ENCODE measurements around the gene FNDC10. TPM values are rescaled to one million over a fixed set of nuclear protein-coding genes. Genes with fewer than 3 reads are reported as not detected.

FNDC10 gene
- total and polyA plus RNA-seq, 10 of the 15 experiments (the other 5 are each of a cell fraction or from before 2014, with no cell fraction given): 0.05 to 1.3 (median 0.25) TPM; not detected in 4

- TF ChIP-seq SPI1 (IDR thresholded peaks at IDR 0.05; ENCODE audit: borderline replicate concordance, insufficient read depth, low read depth, low read length) (no peak), ESRRA (IDR thresholded peaks at IDR 0.05; ENCODE audit: low read length) (no peak)
These were observed 1.1 kb upstream of the FNDC10 start (continued) for GRCh38 chr1:1600861-1601563.

- Histone ChIP-seq H3K27ac (ENCODE audit: control insufficient read depth, insufficient read depth) (no peak overlapping the region), H3K4me1 (ENCODE audit: control insufficient read depth, insufficient read depth, low read length) (peaks cover 40% of the 10 kb centered on the region), H3K79me2 (ENCODE audit: control insufficient read depth, insufficient read depth, low read length) (no peaks in the 10 kb centered on the region), H3K27me3 (replicated peaks in 1 of 2; ENCODE audit: control insufficient read depth in 2 of 2, insufficient read depth in 2 of 2, low read length in 1 of 2) (peaks cover 0 to 2% of the 10 kb centered on the region in 2 experiments; a peak in 2 of 4 replicates), H3K4me3 (no peak overlapping the region), H3K9ac (ENCODE audit: control insufficient read depth, insufficient read depth, low read length) (no peak overlapping the region), H3K4me2 (ENCODE audit: control insufficient read depth, insufficient read depth) (peak overlapping the region; percentile 25; the same call in 1 of the 2 replicates), H2AFZ (ENCODE audit: control insufficient read depth, low read depth, low read length) (peak overlapping the region; percentile 12; the same call in 1 of the 2 replicates), H4K20me1 (ENCODE audit: control insufficient read depth, insufficient read depth) (no peaks in the 10 kb centered on the region), H3K36me3 (ENCODE audit: control insufficient read depth in 2 of 2, insufficient read depth in 2 of 2, low read length in 1 of 2) (no peaks in the 10 kb centered on the region), H3K9me3 (replicated peaks; ENCODE audit: control insufficient read depth, insufficient read depth, low read length) (no peaks in the 10 kb centered on the region)
- in situ Hi-C loops (cut with MboI) (no loop called here), intact Hi-C loops (cut with micrococcal nuclease; ENCODE audit: unreplicated experiment) (no loop called here)
- ChIA-PET POLR2A (no interaction called here), CTCF (no interaction called here), SMC1A (ENCODE audit: uncharacterized antibody, unreplicated experiment) (no interaction called here), RAD21 (ENCODE audit: unreplicated experiment) (no interaction called here)
- BruUV-seq (replicated peaks): no TSS peak
- DNase-seq (ENCODE audit: low read depth, low spot score): no peak
- 0 out of 3 replicates have a peak, but pooled peaks have one; percentile 4 for ATAC-seq
- WGBS (ENCODE audit: insufficient coverage, insufficient replicate concordance, low lambda C conversion rate, missing lambda C conversion rate): 31% methylated on average over 110 of the region's 111 CpGs
- no peak for FAIRE-seq
- TF ChIP-seq RUNX3 (IDR thresholded peaks at IDR 0.05; ENCODE audit: low read length) (no peak), RELB (IDR thresholded peaks at IDR 0.05; ENCODE audit: low read depth) (no peak), NFYA (IDR thresholded peaks at IDR 0.05; ENCODE audit: borderline replicate concordance, low read depth, low read length) (no peak), TARDBP (IDR thresholded peaks at IDR 0.05; ENCODE audit: borderline replicate concordance) (no peak), LARP7 (IDR thresholded peaks at IDR 0.05) (peak; percentile 55; the same call in 1 of the 2 replicates), SP1 (IDR thresholded peaks at IDR 0.05; ENCODE audit: low read depth, low read length) (no peak), PRDM15 (CRISPR knock-in tag; IDR thresholded peaks at IDR 0.05) (no peak), STAT3 (IDR thresholded peaks at IDR 0.05; ENCODE audit: low read depth, low read length) (no peak), CBX5 (IDR thresholded peaks at IDR 0.05; ENCODE audit: low read depth) (no peak), POLR2AphosphoS5 (IDR thresholded peaks at IDR 0.05; ENCODE audit: low read length) (no peak)
These were observed 653 bp downstream of the FNDC10 start for GRCh38 chr1:1599030-1599934.
